Thoracic aorta (tissue), 2 donors: ENCODE measurements around the gene SOX18. TPM values are rescaled to one million over a fixed set of nuclear protein-coding genes. Genes with fewer than 3 reads are reported as not detected.

Experiments used
- ATAC-seq: fragments of 150-250 bp; one replicate; pipeline ENCODE4 v1.8.0; 2017; ENCODE audit warnings: low read depth; ENCODE audit not compliant: insufficient number of reproducible peaks, low FRiP score
- DNase-seq: peaks from one replicate; pipeline ENCODE4 v3.0.0-alpha.2; 2020; ENCODE audit warnings: low spot score
- H3K27ac ChIP-seq, 2 donors: fragments of 200-600 bp; sonication (generic); 1 replicate in 1 of 2; 2 replicates in 1 of 2; pipeline ENCODE4 v1.5.1; 2016; ENCODE audit warnings: mild to moderate bottlenecking in 2 of 2, moderate library complexity in 2 of 2
- H3K27me3 ChIP-seq: fragments of 200-600 bp; sonication (generic); replicated peaks from 2 replicates; pipeline ENCODE4 v1.6.0; 2016; ENCODE audit warnings: mild to moderate bottlenecking; ENCODE audit not compliant: insufficient read depth
- H3K36me3 ChIP-seq: fragments of 200-600 bp; sonication (generic); one replicate; pipeline ENCODE4 v1.5.1; 2016
- H3K4me1 ChIP-seq, 2 donors: fragments of 200-600 bp; sonication (generic); 1 replicate in 1 of 2; 2 replicates in 1 of 2; pipeline versions ENCODE4 v1.5.1 to v1.6.0; 2016; ENCODE audit warnings: low read depth in 2 of 2, mild to moderate bottlenecking in 1 of 2; ENCODE audit not compliant: control insufficient read depth in 1 of 2
- H3K4me3 ChIP-seq: fragments of 200-600 bp; sonication (generic); 2 replicates; pipeline ENCODE4 v1.5.1; 2016; ENCODE audit warnings: mild to moderate bottlenecking
- H3K9me3 ChIP-seq: fragments of 200-600 bp; sonication (generic); 2 replicates; pipeline ENCODE4 v1.5.1; 2016
- total RNA-seq, 2 donors: library from RNA; depleted of rRNA; stranded (reverse); fragments of >200 nt; gene quantifications; one replicate each; pipeline versions ENCODE4 v1.1.0 to v1.2.3, GENCODE V29; 2016
- TF ChIP-seq, protein P1 (sequence below): fragments of 200-600 bp; sonication (generic); IDR thresholded peaks from one replicate; pipeline ENCODE4 v1.5.1; 2019; ENCODE audit warnings: antibody characterized with exemption

The SOX18 gene
- total RNA-seq, 2 donors from 2014 or later, result 4.2 to 15.3 TPM

GRCh38 chr20:64086801-64087200, 37.4 kb upstream of the SOX18 start:
- DNase-seq, result no peak
- H3K27ac ChIP-seq, result no peak overlapping the region
- H3K4me3 ChIP-seq, result no peak overlapping the region
- ATAC-seq, result no peak
- no peaks in the 10 kb centered on the region for H3K27me3 ChIP-seq
- no peaks in the 10 kb centered on the region for H3K36me3 ChIP-seq
- TF ChIP-seq, protein P1, sequence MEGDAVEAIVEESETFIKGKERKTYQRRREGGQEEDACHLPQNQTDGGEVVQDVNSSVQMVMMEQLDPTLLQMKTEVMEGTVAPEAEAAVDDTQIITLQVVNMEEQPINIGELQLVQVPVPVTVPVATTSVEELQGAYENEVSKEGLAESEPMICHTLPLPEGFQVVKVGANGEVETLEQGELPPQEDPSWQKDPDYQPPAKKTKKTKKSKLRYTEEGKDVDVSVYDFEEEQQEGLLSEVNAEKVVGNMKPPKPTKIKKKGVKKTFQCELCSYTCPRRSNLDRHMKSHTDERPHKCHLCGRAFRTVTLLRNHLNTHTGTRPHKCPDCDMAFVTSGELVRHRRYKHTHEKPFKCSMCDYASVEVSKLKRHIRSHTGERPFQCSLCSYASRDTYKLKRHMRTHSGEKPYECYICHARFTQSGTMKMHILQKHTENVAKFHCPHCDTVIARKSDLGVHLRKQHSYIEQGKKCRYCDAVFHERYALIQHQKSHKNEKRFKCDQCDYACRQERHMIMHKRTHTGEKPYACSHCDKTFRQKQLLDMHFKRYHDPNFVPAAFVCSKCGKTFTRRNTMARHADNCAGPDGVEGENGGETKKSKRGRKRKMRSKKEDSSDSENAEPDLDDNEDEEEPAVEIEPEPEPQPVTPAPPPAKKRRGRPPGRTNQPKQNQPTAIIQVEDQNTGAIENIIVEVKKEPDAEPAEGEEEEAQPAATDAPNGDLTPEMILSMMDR, result no peak
- H3K4me1 ChIP-seq, result peaks cover 10 to 16% of the 10 kb centered on the region in 2 donors
- no peaks in the 10 kb centered on the region for H3K9me3 ChIP-seq

GRCh38 chr20:64084685-64085152, 35.3 kb upstream of the SOX18 start:
- no peak overlapping the region for H3K27ac ChIP-seq
- no peak for ATAC-seq
- H3K4me3 ChIP-seq, result no peak overlapping the region
- no peak for DNase-seq
- H3K4me1 ChIP-seq, result peaks cover 10 to 22% of the 10 kb centered on the region in 2 donors
- no peaks in the 10 kb centered on the region for H3K9me3 ChIP-seq
- TF ChIP-seq, protein P1, result no peak
- no peaks in the 10 kb centered on the region for H3K27me3 ChIP-seq
- H3K36me3 ChIP-seq, result no peaks in the 10 kb centered on the region

DNA sequence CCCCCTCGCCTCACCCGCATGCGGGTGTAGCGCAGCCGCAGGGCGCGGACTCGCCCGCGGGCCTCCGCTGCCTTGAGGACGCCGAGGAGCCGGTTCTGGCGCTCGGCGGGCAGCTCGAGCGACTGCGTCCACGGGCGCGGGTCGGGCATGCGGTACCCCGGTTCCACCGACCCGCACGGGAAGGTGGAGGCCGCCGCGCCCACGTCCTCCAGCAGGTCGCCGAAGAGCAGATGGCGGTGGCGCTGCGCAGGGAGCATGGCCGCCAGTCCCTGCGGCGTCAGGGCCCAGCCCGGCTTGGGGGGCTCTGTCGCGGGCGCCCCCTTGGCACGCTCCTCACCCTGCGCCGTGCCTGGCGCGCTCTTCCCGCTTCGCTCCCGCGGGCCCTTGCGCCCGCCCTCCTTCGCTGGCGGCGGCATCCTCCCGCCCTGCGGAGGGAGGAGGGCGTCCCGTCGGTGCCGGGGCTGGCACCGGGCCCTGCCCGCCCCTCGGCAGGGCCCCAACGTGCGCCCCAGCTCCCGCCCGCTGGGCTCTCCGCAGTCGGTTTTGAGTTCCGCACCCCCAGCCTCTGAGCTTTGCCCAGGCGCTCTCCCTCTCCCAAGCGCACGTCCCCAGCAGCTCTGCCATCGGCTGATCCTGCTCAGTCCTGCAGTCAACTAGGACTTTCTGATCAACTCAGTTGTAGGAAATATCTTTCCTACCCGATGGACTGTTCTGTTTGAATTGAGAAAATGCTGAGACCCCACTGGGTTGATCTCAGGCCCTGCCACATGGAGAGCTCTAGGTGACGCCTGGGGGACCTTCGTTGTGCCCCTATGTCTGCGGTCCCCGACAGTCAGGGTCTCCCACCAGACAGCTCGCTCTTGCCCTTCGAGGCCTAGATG, 34.6 kb upstream of the SOX18 start, which contains the start of gene LKAAEAR1:
LKAAEAR1 (minus strand) TSS at position 595 of the 881 bp plus-strand sequence; CDS start at position 416, 179 bp downstream.
- Histone ChIP-seq H3K27me3 (no peaks in the 10 kb centered on the region), H3K36me3 (no peaks in the 10 kb centered on the region), H3K27ac (no peak within 1 kb of the TSS), H3K4me3 (peak within 1 kb of the TSS; percentile 75), H3K4me1 (peaks cover 12 to 26% of the 10 kb centered on the region in 2 donors), H3K9me3 (no peaks in the 10 kb centered on the region)
- TF ChIP-seq, protein P1, result no peak
- ATAC-seq (no peak), DNase-seq (no peak)

DNA sequence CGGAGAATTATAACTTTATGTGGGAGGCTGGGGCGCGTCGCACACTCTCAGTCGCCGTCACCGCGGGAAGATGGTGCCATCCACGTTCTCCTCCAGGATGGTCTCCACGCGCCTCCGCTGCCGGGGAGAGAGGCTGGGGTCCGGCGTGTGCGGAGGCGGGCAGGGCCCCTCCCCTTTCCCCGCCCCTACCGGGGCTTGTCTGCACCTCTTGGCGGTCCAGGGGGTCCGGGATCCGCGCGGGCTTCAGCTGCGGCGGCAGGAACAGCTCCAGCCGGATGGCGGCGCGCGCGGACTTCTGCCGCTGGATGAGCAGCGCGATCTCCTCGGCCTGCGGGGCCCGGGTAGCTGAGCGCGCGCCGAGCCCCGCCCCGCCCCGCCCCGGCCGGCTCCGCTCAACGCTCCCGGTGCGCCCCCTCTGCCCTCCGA, 34.0 kb upstream of the SOX18 start:
- Histone ChIP-seq H3K9me3 (no peaks in the 10 kb centered on the region), H3K4me3 (peak overlapping the region; percentile 75), H3K36me3 (no peaks in the 10 kb centered on the region), H3K4me1 (peaks cover 19 to 33% of the 10 kb centered on the region in 2 donors), H3K27me3 (no peaks in the 10 kb centered on the region), H3K27ac (no peak overlapping the region)
- TF ChIP-seq, protein P1, result peak; percentile 49
- no peak for DNase-seq
- no peak for ATAC-seq

- Histone ChIP-seq H3K27me3 (no peaks in the 10 kb centered on the region), H3K4me3 (peak overlapping the region; percentile 75), H3K36me3 (no peaks in the 10 kb centered on the region), H3K27ac (no peak overlapping the region), H3K4me1 (peaks cover 20 to 38% of the 10 kb centered on the region in 2 donors), H3K9me3 (no peaks in the 10 kb centered on the region)
- DNase-seq (no peak), ATAC-seq (no peak)
- TF ChIP-seq, protein P1, result no peak
These were observed 33.5 kb upstream of the SOX18 start for GRCh38 chr20:64082820-64083377.
